HCEC 1CT (cell line): ENCODE measurements around the gene DNAJC13.
A peak's percentile ranks its signal among the peaks of the same experiment; 100 is the strongest.

Source experiments
- DNase-seq: peaks from one replicate; pipeline ENCODE4 v3.0.0-alpha.2; 2017

The DNAJC13 gene

GRCh38 chr3:132405609-132406299, 11.5 kb upstream of the DNAJC13 start:
- DNase-seq: no peak

- no peak for DNase-seq
Measured at GRCh38 chr3:132406587-132406986, 10.7 kb upstream of the DNAJC13 start.

GRCh38 chr3:132407025-132407424, 10.3 kb upstream of the DNAJC13 start:
- no peak for DNase-seq

GRCh38 chr3:132414841-132415240, 2.5 kb upstream of the DNAJC13 start:
- no peak for DNase-seq

- DNase-seq: no peak
Measured at GRCh38 chr3:132416161-132416560, 1.1 kb upstream of the DNAJC13 start.

GRCh38 chr3:132417695-132418411, 551 bp downstream of the DNAJC13 start:
- DNase-seq: peak; percentile 81

GRCh38 chr3:132418916-132419315, 1.6 kb downstream of the DNAJC13 start:
- DNase-seq: peak; percentile 38

- DNase-seq: peak; percentile 76
Measured at GRCh38 chr3:132421832-132422231, 4.5 kb downstream of the DNAJC13 start.

- no peak for DNase-seq
Measured at GRCh38 chr3:132422531-132422930, 5.2 kb downstream of the DNAJC13 start.

- peak; percentile 88 for DNase-seq
Measured at GRCh38 chr3:132432639-132433038, 15.3 kb downstream of the DNAJC13 start.

- no peak for DNase-seq
Measured at GRCh38 chr3:132433121-132433520, 15.8 kb downstream of the DNAJC13 start.

GRCh38 chr3:132435224-132435910, 18.1 kb downstream of the DNAJC13 start:
- DNase-seq: no peak

- peak; percentile 29 for DNase-seq
Measured at GRCh38 chr3:132435911-132436425, 18.7 kb downstream of the DNAJC13 start.

- DNase-seq: no peak
Measured at GRCh38 chr3:132443421-132443820, 26.1 kb downstream of the DNAJC13 start.

GRCh38 chr3:132444383-132444782, 27.1 kb downstream of the DNAJC13 start:
- DNase-seq: peak; percentile 25

- peak; percentile 63 for DNase-seq
Measured at GRCh38 chr3:132445817-132446216, 28.5 kb downstream of the DNAJC13 start.

GRCh38 chr3:132448216-132448961, 31.1 kb downstream of the DNAJC13 start:
- peak; percentile 27 for DNase-seq

- DNase-seq: no peak
Measured at GRCh38 chr3:132456136-132456535, 38.8 kb downstream of the DNAJC13 start.

GRCh38 chr3:132456571-132456970, 39.3 kb downstream of the DNAJC13 start:
- DNase-seq: no peak

GRCh38 chr3:132457286-132457685, 40.0 kb downstream of the DNAJC13 start:
- DNase-seq: no peak

- DNase-seq: no peak
Measured at GRCh38 chr3:132459551-132459950, 42.2 kb downstream of the DNAJC13 start.

- no peak for DNase-seq
Measured at GRCh38 chr3:132461544-132461943, 44.2 kb downstream of the DNAJC13 start.

- DNase-seq: peak; percentile 73
Measured at GRCh38 chr3:132464066-132464465, 46.8 kb downstream of the DNAJC13 start.
